ENCODE results near the gene PSMA7.

The PSMA7 gene

GRCh38 chr20:62136283-62137091 is 6.7 kb downstream of the PSMA7 start:
- peak; percentile 55 for DNase-seq (ENCODE audit: low read depth)

GRCh38 chr20:62135573-62136266 is 7.5 kb downstream of the PSMA7 start:
- no peak for DNase-seq (ENCODE audit: low read depth)

DNA sequence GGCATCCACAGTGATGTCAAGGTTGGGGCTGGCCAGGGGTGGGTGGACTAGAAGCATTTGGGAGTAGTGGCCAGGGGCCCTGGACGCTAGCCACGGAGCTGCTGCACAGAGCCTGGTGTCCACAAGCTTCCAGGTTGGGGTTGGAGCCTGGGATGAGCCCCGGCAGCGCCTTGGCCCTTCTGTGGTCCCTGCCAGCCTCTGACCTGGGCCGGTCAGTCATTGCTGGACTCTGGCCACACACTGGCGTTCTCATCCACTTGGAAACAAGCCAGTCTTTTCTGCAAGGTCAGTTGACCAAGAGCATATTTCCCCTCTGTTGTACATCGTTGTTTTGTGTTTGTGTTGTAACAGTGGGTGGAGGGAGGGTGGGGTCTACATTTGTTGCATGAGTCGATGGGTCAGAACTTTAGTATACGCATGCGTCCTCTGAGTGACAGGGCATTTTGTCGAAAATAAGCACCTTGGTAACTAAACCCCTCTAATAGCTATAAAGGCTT is 8.4 kb downstream of the PSMA7 start:
- no peak for DNase-seq (ENCODE audit: low read depth)

DNA sequence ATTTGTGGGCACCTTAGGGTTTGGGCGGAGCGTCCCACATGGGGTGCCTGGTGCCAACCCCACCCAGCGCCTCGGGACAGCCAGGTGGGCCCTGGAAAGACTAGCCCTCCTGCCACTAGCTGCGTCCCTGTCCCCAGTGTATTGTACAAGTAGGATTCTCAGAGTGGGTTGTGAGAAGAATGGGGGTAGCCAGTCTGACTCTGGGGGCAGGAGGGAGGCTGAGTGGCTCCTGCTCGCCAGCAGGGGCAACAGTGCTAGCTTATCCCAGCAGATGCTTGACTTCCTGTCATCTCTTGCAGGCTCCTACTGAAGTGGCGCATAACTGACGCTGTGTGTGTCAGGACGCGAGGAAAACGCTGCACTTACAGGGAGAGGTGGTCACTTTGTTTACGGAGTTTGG is 9.3 kb downstream of the PSMA7 start:
- no peak for DNase-seq (ENCODE audit: low read depth)

- DNase-seq (ENCODE audit: low read depth): no peak
These were observed 9.9 kb downstream of the PSMA7 start for GRCh38 chr20:62133051-62133845.

DNA sequence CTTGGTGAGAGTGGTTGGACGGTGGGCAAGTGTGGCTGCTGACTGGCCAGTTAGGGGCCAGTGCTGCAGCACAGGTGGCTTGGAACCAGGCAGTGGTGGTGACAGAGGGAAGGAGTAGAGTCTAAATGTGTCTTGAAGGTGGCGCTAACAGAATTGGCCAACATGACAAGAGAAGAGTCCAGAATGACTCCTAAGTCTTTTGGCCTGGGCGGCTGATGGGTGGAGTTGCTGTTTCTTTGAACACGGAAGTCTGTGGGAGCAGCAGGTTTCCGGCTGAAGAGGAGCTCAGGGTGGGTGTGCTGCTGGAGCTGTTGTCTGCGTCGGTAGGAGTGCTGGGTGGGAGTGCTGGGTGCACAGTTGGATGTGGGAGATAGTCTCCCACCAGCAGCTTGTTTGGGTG is 10.8 kb downstream of the PSMA7 start:
- DNase-seq (ENCODE audit: low read depth): no peak

DNA sequence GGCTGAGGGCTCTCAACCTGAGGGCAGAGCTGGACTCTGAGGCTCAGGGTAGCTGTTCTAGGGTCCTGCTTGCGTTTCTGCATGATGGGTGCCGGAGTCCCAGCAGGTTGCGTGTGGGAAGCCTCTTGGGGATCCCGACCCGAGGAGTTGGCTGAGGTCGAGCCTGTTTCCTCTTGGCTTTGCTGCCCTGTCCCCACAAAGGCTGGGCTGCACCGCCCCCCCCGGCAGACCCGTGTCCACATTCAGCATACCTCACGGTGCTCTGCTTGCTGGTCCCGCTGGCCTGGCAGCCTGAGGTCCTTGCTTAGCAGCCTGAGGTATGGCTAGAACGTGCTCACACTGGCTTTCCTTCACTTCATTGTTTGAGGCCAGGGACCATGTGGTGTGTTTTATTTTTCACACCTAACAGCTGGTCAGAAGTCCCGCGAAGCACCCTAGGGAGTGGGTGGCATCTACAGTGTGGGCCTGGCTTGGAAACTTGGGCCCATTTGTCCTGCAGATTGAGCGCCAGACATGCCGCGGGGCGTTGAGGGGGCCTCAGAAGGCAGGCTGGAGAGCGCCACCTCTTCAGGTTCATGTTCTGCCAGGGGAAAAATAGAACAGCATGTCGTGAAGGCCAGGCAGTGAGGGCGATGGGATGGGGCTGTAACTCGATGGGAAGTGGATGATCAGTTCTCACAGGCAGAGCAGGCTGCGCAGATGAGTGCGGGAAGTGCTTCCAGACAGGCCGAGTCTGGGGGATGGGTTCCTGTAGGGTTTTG is 11.5 kb downstream of the PSMA7 start:
- DNase-seq (ENCODE audit: low read depth): no peak

- DNase-seq (ENCODE audit: low read depth): no peak
These were observed 13.3 kb downstream of the PSMA7 start for GRCh38 chr20:62129731-62130531.

DNA sequence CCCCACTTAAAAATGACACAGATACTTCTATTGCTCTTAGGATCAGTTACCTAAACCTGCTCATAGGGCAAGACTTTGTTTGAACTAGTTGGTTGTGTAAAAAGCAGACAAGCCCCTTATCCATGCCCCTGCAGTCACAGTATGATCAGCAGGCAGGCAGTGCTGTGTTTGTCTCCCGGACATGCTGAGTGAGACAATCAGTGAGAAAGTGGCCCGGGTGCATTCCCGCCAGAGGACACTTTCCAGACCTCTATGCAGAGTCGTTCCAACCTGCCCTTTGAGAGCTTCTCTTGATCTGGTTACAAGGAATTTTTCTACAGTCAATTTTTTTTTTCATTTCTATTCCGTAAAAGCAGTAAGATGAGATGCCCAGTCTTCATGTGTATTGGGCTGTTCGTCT is 14.7 kb downstream of the PSMA7 start:
- DNase-seq (ENCODE audit: low read depth): no peak

DNA sequence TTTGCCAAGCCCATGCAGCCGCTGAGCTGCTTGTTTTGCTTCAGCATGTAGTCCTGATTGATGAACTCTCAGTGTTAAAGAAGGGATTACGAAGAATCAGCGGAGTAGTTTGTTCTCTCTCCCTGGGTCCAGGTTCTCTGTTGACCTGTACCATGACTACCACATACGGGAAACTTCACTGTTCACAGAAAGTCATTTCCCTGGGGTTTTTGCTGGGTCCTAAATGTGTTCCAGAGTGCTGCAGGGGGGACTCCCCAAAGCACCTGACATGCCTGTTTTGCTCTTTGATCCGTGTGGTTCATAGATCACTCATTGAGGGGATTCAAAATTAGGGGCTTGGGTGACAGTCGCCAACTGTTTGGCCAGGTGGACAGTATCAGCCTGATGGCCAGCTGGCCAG is 15.4 kb downstream of the PSMA7 start:
- DNase-seq (ENCODE audit: low read depth): no peak

GRCh38 chr20:62126141-62126540 is 17.1 kb downstream of the PSMA7 start:
- DNase-seq (ENCODE audit: low read depth): no peak

GRCh38 chr20:62123450-62124118 is 19.6 kb downstream of the PSMA7 start:
- DNase-seq (ENCODE audit: low read depth): no peak

GRCh38 chr20:62122654-62123449 is 20.3 kb downstream of the PSMA7 start:
- peak; percentile 32 for DNase-seq (ENCODE audit: low read depth)

DNA sequence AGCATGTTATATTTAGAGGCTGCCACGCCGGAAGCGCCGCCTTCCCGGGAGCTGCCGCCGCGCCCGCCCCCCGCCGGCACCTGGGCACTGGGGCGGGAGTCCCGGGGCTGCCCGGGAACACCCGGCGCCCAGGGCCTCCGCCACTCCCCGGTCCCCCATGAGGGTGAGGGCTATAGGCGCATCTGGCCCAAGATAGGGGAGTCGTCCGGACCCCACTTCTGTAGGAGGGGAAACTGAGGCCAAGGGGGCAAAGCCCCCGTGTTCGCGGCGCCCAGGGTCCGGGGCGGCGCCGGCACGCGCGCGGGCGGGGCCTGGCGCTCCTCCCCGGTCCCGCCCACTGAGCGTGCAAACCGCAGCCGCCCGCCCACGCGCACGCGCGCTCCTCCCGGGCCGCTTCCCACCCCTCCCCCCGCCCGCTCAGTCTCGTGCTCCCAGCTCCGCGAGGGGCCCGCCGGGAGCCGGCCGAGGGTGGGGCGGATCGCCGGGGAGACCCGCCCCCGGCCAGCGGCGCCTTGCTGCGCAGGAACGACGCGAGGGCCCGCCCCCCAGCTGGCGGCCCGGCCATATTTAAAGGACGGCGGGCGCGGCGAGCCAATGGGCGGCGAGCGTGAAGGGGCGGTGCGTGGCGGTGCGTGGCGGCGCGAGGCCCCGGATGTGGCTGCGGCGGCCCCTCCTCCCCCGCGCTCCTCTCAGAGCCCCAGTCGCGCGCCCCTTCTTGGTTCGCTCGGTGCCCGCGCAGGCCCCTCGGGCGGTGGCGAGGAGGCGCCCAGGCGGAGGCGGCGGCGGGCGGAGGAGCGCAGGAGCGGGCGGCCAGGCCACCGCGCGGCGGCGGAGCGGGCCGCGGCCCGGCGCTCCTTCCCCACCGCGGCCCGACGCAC is 21.2 kb downstream of the PSMA7 start, which contains the start of gene LSM14B:
LSM14B (plus strand) TSS at position 700 of the 878 bp plus-strand sequence. CDS start 192 bp downstream, outside the sequence.
- peak; percentile 98 for DNase-seq (ENCODE audit: low read depth)

GRCh38 chr20:62120990-62121775 is 22.0 kb downstream of the PSMA7 start:
- no peak for DNase-seq (ENCODE audit: low read depth)

- DNase-seq (ENCODE audit: low read depth): no peak
These were observed 22.8 kb downstream of the PSMA7 start for GRCh38 chr20:62120365-62120762.

DNA sequence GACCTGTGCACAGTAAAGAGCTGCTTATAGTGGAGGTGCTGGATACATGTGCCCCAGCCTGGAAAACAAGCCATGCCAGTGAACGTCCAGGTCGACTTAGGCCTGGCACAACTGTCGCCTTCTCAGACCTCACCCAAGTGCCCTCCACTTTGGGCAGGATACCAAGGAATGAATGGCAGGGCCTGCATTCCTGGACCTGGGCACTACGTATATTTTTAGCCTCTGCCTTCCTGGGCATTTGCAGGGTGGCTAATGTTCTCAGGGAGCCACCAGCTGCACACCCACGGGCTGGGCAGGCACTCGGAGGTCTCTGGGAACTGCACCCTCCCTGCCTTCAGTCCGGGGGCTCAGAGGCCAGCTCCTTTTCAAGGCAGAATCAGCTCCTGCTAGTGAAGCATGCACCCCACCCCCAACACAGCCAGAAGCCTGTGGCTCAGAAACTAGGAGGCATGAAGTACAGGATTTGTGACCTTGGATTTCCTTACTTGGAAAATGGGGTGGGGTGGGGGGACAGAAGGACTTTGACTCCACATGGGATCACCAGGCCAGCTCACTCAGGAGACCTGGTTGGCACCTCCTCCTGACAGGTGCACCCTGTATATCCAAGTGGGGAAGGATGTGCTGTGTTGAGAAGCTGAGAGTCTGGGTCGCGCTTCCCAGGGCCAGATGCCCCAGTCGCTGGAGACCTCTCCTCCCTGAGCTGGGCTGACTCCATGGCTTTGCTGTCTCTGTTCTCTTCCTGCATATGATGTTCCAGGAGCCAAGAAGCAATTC is 23.4 kb downstream of the PSMA7 start:
- no peak for DNase-seq (ENCODE audit: low read depth)
